A549 treated with AZD9567 at 1 μM for 4 hours (cell line): ENCODE data around the gene SH2D4B. TPM values are rescaled to one million over a fixed set of nuclear protein-coding genes. Genes with fewer than 3 reads are reported as not detected.

Source experiments
- total RNA-seq: library from RNA; stranded (reverse); fragments of 200-300 nt; extraction: Qiagen RNA extraction; gene quantifications from 5 replicates; pipeline ENCODE4 v1.2.3, GENCODE V29; 2022; ENCODE audit not compliant: insufficient read depth

SH2D4B gene
- 0.05 to 0.07 TPM in 2 of 5 replicates, not detected in the others for total RNA-seq

DNA sequence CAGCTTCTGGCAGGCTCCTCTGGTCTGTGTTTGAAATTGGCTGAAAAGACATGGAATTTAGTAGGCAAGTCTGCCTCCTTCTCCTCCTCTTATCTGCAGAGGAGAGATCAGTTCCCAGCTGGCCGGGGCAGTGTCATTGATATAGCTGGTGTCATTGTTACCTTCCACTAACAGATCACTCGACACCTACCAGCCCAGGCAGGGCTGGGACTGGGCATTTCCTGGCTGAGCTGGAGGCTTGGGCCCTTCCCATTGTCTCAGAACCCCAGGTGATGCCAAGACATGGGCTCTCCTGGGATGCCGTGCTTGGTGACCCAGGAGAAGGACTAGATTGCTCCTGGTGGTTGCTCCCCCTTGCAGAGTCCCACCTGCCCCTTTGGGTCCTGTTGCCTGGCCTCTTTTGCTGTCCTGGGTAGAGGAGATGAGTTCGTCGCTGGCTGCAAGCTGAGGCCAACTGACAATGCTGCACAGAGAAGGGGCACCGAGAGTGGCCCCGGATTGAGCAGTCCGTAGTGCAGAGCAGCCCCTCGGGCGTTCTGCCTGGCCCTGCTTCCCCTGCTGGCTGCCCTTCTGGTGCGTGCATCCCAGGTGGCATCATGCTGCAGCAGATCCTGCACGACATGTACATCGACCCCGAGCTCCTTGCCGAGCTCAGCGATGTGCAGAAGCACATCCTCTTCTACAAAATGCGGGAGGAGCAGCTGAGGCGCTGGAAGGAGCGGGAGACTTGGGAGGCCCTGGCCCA lies at the start of gene SH2D4B:
SH2D4B (plus strand) TSS at position 167 of the 745 bp plus-strand sequence; CDS start at position 597, 430 bp downstream.

Other genes with a start within 250 kb of the SH2D4B start
- gene MAT1A, start 248.2 kb upstream of the SH2D4B start, total RNA-seq = 0.06 TPM in 1 of 5 replicates, not detected in the others
- gene DYDC1, start 181.1 kb upstream of the SH2D4B start, total RNA-seq = not detected in 5 replicates
- gene DYDC2, start 181.1 kb upstream of the SH2D4B start, total RNA-seq = 0.06 to 0.11 TPM (median 0.07 TPM) in 3 of 5 replicates, not detected in the others
- 39.1 to 53.9 TPM (median 42.3 TPM) in 5 replicates for gene PRXL2A, start 129.4 kb upstream of the SH2D4B start, total RNA-seq
- 102 to 127 TPM (median 124 TPM) in 5 replicates for gene TSPAN14, start 83.6 kb upstream of the SH2D4B start, total RNA-seq